ENCODE data around the gene ABI2.
"Not testable (repeated sequence)": the region's sequence is repeated elsewhere in the genome, so short reads cannot be mapped to it uniquely, and the experiment has no call there.

Gene ABI2

DNA sequence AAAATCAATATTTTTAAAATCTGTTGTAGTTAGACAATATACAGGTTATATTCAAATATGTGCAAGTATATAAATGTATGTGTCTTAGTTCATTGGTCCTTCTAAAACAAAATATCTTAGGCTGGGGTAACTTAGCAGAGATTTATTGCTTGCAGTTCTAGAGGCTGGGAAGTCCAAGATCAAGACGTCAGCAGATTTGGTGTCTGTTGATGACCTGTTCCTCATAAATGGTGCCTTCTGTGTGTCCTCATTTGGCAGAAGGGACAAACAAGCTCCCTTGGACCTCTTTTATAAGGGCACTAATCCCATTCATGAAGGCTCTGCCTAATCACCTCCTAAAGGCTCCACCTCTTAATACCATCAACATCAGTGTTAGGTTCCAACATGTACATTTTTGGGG is 31.3 kb downstream of the ABI2 start:
- DNase-seq: no peak

DNA sequence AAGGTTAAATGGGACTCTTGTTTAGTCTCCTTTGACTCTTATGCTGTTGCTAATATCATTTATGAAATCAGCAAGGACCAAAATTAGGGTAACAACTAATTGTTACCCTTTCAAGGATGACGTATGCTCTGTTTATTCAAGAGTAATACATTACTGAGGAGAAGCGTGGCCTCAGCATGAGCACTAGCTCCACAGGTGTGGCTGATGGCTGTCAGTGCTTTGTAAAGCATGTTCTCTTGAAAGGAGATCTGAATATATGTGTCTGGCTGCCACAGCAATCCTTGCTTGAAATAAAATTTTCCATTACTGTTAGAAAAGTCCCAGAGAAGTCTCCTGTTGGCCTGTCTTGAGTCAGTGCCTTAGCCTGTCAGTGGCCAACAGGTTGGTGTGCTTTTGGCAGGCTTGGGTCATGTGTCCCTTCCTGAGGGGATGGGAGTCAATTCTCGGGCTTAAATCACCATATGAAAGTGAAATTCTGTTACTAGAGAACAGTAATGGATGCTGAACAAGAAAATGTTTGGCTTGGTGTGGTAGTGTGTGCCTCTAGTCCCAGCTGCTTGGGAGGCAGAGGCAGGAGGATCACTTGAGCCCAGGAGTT is 32.7 kb downstream of the ABI2 start:
- no peak for DNase-seq

GRCh38 chr2:203361495-203361894 is 33.3 kb downstream of the ABI2 start:
- no peak for DNase-seq

DNA sequence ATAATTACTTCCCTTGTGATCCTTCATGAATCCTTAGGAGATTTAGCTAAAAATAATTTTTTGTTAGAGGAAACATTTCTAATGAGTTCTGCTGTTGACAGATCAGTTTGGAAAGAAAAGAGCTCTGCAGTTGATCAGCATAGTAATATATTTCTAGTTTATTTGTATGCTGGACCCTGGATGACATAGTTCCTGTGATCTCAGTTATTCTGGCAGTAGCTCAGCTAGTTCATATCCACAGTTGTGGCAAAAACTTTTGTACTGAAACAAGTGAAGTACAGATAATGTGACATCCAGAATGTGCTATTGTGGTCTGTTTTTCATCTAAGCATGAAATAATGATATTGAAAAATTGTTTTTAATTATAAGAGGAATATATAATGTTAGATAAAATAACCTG is 33.7 kb downstream of the ABI2 start:
- no peak for DNase-seq

- no peak for DNase-seq
These were observed 38.7 kb downstream of the ABI2 start for GRCh38 chr2:203366639-203367466.

GRCh38 chr2:203372706-203373105 is 44.5 kb downstream of the ABI2 start:
- not testable (repeated sequence) for DNase-seq

DNA sequence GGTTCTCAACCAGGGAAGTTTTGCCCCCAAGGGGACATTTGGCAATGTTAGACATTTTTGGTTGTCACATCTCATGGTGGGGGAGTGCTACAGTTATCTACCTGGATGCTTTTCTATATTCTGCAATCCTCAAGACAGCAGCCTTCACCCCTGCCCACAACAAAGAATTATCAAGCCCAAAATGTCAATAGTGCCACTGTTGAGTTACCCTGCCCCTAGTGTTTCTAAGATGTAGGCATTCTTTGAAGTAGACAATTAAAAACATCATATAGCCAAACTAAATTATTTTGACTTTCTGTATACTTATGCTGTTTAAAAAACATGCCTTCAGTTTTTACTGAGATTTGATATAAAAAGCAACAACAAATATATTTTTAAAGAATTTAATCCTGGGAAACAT is 48.0 kb downstream of the ABI2 start:
- no peak for DNase-seq

DNA sequence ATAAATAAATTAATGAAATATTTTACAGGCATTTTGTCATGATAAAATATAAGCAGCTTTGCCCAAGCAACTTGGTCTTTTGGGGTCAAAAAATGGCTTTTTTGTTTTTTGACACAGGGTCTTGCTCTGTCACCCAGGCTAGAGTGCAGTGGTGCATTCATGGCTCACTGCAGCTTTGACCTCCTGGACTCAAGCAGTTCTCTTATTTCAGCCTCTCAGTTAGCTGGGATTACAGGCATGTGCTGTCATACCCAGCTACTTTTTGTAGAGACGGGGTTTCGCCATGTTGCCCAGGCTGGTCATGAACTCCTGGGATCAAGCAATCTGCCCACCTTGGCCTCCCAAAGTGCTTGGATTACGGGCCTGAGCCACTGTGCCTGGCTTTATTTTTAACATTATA is 51.0 kb downstream of the ABI2 start:
- DNase-seq: no peak

DNA sequence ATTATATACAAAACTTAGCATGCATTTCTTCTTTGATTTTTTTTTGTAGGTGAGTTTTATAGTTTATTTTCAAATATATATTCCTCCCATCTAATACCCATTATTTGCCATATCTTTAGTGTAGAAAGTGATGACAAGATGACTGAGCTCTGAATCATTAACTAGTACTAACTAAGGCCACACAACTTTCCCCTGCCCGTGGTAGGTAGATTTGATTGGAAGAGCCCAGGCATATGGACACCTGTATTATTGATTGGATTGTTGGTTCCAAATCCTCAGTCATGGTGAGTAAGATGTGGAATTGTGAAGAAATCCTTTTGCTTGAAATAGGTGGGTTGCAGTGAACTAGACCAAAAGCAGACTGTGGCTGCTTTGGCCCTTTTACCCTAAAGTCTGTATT is 54.8 kb downstream of the ABI2 start:
- DNase-seq: no peak

- DNase-seq: not testable (repeated sequence)
These were observed 60.0 kb downstream of the ABI2 start for GRCh38 chr2:203388153-203388552.

GRCh38 chr2:203394519-203395227 is 66.5 kb downstream of the ABI2 start:
- DNase-seq: no peak

- DNase-seq: no peak
These were observed 67.7 kb downstream of the ABI2 start for GRCh38 chr2:203395858-203396257.

DNA sequence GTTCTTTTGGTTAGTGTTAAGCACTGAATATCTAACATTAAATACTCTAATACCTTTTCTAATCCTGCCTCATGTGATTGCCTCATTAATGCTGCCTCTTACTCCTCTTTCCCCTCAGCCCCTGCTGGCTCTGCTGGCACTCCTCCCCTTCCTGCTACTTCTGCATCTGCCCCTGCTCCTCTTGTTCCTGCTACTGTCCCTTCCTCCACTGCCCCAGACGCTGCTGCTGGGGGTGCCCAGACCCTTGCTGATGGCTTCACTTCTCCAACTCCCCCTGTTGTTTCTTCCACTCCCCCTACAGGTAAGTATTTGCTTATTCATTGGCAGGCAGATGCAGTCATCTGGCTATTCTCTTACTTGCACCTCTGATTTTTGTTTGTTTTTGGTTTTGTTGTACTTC is 68.5 kb downstream of the ABI2 start:
- no peak for DNase-seq

DNA sequence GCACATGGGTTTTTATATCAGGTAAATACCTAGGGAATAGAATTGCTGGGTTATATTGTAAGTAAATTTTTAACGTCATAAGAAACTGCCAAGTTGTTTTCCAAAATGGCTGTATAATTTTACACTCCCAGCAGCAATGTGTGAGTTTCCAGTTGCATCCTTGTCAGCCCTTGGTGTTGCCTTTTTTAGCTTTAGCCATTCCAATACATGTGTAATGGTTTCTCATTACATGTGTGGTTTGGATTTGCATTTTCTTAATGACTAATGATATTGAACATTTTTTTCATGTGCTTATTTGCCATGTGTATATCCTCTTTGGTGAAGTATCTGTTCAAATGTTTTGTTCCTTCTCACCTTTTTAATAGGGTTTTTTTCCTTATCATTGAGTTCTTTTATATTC is 70.8 kb downstream of the ABI2 start:
- no peak for DNase-seq

GRCh38 chr2:203400805-203401585 is 72.8 kb downstream of the ABI2 start:
- no peak for DNase-seq

- no peak for DNase-seq
These were observed 76.8 kb downstream of the ABI2 start for GRCh38 chr2:203404996-203405395.

DNA sequence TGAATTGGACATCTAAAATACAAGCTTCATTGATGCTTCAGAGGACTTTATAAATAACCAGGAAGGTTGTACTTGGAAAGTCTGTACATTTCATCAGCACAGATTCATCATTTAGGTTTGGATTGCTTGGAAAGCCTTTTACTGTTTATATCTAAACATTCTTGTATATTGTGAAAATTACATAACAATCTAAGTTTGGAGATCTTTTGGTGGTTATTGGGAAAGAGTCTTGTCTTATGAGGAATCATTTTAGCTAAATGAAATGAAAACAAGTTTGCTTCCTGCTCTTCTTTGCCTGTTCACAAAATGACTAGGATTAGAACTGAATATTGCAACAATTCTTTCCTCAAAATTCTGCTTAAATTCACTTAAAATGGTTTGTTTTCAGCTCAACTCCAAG is 79.3 kb downstream of the ABI2 start:
- DNase-seq: no peak

DNA sequence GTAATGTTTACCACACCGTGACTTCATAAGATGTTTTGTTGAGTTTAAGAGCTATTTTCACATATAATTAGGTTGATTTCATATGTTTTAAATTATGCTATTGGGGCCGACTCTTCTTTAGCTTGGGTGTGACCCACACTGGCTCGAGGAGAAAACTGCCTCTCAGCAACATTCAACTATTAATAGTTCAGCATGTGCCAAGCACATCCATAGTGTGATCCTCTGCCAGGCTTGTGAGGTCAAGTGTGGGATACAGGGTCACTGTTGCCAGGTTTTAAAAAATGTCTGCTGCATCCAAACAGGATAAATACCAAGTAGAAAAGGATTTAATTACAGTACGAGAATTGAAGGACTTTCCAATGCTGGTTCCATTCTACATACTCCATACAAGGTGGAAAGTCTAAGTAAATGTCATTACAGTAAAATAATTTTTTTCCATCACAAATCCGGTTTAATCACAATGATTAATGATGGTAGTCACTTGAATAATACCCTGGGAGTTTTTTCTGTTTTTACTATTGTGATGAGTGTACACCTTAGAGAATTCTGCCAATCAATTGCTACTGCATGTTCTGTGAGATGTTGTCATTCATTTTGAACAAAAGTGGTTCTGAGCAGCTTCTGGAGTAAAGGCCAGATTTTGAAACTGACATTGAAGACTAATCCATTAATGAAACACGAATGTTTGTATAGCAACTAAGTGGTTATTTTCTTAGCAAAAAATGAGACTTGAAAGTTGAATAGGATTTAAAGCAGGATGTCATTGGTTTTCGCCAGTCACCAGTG is 84.5 kb downstream of the ABI2 start:
- no peak for DNase-seq

- no peak for DNase-seq
These were observed 85.6 kb downstream of the ABI2 start for GRCh38 chr2:203413796-203414195.

- no peak for DNase-seq
These were observed 90.1 kb downstream of the ABI2 start for GRCh38 chr2:203418271-203418670.

- DNase-seq: no peak
These were observed 98.9 kb downstream of the ABI2 start for GRCh38 chr2:203427061-203427460.

DNA sequence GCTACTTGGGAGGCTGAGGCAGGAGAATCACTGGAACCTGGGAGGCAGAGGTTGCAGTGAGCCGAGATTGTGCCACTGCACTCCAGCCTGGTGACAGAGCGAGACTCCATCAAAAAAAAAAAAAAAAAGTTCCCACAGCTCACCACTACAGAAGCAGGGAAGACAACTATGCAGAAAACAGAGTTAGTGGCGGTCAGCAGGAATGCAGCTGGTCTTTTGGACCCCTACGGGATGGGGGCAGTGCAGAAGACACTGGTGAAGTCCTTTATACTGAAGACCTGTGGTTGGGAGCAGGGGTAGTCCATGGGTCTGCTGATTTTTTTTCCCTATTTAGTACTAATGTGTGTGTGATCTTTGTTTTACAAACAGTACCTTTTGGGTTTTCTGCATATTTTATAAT is 101.4 kb downstream of the ABI2 start:
- not testable (repeated sequence) for DNase-seq

All from bone marrow (tissue), 2 donors.